HG02943 (cell line): Measurements from ENCODE around the gene SMAD4.
"Not testable (repeated sequence)": the region's sequence is repeated elsewhere in the genome, so short reads cannot be mapped to it uniquely, and the experiment has no call there.

ENCODE experiments used
- ATAC-seq: cut with Tn5 transposase; IDR thresholded peaks from one replicate; pipeline ENCODE4 v1.9.1; 2021; ENCODE audit warnings: mild to moderate bottlenecking, low read depth, moderate library complexity; ENCODE audit not compliant: unreplicated experiment

SMAD4 gene

GRCh38 chr18:51066273-51066672, 36.3 kb downstream of the SMAD4 start:
- no peak for ATAC-seq

DNA sequence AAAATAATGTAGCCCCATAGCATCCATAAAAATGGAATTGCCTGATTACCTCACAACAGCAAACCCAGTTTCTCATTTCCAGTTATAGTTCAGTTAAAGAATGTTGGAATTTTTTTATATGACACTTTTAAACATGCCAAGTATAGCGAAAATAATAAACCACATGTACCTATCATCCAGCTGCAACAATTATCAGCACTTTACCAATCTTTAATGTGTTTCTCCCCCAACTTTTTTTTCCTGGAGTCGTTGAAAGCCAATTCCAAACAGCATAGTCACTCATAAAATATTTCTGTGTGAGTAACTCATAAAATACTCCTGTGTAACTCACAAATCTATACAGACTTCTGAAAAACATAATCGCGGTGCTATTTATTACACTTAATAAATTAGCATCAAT, 38.1 kb downstream of the SMAD4 start:
- no peak for ATAC-seq

DNA sequence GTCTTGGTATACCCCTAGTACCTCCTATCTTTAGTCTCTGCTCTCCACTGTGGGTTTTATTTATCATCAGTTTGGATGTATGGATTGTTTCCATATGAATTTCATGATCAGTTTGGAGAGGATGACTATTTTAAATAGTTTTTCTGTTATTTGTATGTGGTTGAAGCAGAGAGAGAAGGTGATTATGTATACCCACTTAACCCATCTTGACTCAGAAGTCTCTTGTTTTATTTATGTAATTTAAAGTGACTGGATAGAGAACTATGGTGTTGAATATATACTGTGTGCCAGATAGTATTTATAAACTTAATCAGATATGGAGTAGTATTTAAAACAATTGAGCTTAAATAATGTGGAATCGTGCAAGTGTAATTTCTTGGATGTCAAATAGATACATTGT, 39.9 kb downstream of the SMAD4 start:
- no peak for ATAC-seq

- no peak for ATAC-seq
Measured at GRCh38 chr18:51070545-51070944, 40.5 kb downstream of the SMAD4 start.

- no peak for ATAC-seq
Measured at GRCh38 chr18:51072586-51073313, 42.7 kb downstream of the SMAD4 start.

GRCh38 chr18:51074605-51075004, 44.6 kb downstream of the SMAD4 start:
- peak; percentile 68 for ATAC-seq

DNA sequence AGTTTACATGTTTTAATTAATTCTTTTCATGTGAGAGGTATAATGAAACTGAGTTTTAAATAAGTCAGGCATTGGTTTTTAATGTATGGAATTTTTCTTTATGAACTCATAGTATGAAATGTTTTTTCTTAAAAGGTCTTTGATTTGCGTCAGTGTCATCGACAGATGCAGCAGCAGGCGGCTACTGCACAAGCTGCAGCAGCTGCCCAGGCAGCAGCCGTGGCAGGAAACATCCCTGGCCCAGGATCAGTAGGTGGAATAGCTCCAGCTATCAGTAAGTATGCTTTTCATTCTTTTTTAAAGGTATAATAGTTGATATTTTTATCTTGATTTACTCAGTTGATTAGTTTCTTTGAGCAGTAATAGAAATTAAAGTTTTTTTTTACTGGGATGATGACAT, 46.5 kb downstream of the SMAD4 start:
- no peak for ATAC-seq

- ATAC-seq, result no peak
Measured at GRCh38 chr18:51077217-51077616, 47.2 kb downstream of the SMAD4 start.

DNA sequence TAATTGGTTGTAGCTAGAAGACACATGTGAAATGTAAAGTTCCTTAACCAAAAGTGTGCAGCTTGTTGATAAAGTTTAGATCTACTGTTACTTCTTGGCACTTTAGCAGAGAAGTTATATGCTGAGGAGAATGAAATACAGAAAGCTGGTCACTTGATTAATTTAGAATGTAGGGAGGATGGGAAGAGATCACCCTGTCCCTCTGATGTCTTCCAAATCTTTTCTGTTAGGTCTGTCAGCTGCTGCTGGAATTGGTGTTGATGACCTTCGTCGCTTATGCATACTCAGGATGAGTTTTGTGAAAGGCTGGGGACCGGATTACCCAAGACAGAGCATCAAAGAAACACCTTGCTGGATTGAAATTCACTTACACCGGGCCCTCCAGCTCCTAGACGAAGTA, 48.0 kb downstream of the SMAD4 start:
- ATAC-seq, result no peak

GRCh38 chr18:51082571-51083267, 52.7 kb downstream of the SMAD4 start:
- ATAC-seq, result no peak

DNA sequence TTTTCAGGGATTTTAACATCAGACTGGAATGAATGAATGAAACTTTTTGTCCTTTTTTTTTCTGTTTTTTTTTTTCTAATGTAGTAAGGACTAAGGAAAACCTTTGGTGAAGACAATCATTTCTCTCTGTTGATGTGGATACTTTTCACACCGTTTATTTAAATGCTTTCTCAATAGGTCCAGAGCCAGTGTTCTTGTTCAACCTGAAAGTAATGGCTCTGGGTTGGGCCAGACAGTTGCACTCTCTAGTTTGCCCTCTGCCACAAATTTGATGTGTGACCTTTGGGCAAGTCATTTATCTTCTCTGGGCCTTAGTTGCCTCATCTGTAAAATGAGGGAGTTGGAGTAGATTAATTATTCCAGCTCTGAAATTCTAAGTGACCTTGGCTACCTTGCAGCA, 53.4 kb downstream of the SMAD4 start:
- ATAC-seq, result no peak

DNA sequence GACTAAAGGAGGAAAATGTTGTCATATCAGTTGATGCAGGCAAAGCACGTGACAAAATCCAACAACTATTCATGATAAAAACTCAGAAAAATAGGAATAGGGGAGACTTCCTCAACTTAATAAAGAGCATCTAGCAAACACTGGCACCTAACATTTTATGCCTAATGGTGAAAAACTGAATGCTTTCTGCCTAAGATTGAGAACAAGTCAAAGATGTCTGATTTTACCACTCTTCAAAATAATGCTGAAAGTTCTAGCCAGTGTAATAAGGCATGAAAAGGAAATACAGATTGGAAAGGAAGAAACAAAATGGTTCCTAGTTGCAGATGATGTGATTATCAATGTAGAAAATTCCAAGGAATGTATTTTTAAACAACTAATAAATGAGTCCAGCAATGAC, 58.4 kb downstream of the SMAD4 start:
- ATAC-seq, result no peak

DNA sequence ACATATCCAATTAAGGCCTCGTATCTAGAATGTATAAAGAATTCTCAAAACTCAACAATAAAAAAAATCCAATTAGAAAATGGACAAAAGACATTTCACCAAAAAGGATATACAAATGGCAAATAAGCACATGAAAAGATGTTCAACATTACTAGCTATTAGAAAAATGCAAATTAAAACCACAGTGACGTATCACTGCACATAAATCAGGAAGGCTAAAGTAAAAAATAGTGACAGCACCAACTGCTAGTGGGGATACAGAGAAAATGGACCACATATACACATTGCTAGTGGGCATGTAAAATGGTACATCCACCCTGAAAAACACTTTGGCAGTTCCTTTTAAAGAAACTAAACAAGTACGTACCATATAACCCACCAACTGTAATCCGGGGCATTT, 59.7 kb downstream of the SMAD4 start:
- no peak for ATAC-seq

DNA sequence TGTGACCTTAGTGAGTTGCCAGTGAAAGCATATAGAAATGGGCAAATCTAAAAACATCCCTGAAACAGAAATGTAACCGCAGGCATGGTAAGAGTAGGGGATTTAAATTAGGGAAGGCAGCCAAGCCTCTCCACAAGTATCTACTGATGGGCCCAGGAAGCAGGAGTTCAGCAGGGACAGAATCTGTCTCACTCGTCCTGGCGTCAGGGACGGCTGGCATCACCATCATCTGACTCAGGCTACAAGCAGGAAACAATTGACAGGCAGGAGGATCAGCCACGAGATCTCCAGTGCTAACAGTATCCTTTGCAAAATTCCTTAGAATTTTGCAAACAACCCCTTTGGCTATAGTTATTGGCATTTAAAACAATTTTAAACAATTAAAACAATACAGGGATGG, 61.3 kb downstream of the SMAD4 start:
- ATAC-seq, result no peak

- ATAC-seq, result no peak
Measured at GRCh38 chr18:51092117-51092516, 62.1 kb downstream of the SMAD4 start.

GRCh38 chr18:51092967-51093366, 63.0 kb downstream of the SMAD4 start:
- ATAC-seq, result not testable (repeated sequence)

DNA sequence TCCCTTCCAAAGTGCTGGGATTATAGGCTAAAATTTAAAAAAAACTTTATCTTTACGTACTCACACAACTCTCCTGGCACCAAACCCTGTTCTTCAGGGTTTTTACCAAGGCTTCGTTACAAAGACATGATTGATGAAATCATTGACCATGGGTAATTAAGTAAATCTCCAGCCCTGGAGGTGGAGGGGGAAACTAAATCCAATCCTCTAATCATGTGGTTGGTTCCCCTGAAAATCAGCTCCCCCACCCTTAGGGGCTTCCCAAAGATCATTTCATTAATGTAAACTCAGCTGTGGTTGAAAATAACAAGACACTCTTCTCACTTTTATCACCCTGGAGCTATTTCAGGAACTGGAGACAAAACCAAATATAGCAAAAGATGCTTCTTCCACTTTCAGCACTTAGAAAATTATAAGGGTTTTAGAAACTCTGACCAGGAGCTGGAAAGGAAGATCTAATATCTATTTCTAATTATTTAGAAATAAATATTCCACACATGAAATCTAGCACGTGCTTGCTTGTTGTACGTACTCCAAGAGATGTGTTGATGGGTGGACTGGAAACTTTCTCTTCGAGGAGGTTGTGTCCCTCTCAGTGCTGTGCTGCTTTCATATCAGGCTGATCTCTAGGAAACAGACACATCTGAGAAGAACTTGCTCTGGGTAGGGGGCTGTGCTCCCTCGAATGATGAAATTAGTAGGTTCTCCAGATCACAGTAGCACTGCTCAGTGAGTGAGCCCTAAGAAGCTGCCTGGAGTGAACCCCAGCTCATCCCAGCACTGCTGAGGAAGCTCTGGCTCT, 67.2 kb downstream of the SMAD4 start:
- ATAC-seq, result no peak

DNA sequence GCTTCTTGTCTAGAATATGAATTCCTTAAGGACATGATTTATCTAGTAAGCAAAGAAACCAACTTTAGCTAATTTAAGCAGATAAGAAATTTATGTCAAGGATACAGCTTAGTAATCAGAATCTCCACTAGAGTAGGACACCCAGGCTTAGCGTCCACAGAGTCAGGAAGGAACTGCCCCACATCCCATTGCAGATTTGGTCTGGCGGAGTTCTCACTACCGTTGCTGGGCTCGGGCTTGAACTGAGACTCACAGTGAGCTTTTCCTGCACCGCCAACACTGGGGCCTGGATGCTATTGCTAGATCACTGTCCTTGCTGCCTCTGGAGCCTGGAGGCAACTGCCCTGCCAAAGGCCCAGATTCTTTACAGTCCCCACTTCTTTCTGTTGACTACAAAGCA, 68.1 kb downstream of the SMAD4 start:
- no peak for ATAC-seq

DNA sequence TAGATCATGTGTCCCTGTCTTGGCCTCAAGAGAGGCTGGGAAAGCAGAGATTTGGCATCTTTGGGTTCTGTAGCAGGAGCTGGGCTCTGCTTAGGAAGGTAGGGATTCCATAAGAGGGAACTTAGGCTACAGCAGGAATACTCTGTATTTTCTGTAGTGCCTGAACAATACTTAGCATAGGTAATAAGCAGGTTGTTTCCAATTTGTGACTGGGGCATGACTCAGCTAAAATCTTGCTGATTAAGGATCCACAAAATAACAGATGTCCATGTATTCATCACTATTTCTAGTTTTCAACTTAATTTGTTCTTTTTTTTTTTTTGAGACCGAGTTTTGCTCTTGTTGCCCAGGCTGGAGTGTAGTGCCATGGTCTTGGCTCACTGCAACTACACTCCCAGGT, 68.5 kb downstream of the SMAD4 start:
- ATAC-seq, result no peak

- ATAC-seq, result no peak
Measured at GRCh38 chr18:51100385-51101120, 70.5 kb downstream of the SMAD4 start.

GRCh38 chr18:51107082-51107481, 77.1 kb downstream of the SMAD4 start:
- ATAC-seq, result no peak
